ENCODE results near the gene CDON.

- TF ChIP-seq CTCF (IDR thresholded peaks at IDR 0.05; ENCODE audit: insufficient read depth, low read length, poor library complexity, severe bottlenecking) (no peak), EZH2phosphoT487 (conservative IDR thresholded peaks at IDR 0.05; ENCODE audit: low read length) (no peak)
These were observed 673 bp downstream of the CDON start for GRCh38 chr11:126061707-126062678.

Measured in SU-DHL-6 (cell line).